ENCODE results near the gene JAZF1.

JAZF1 gene

GRCh38 chr7:28165261-28165660 is 15.3 kb downstream of the JAZF1 start:
- DNase-seq = no peak

GRCh38 chr7:28163949-28164348 is 16.6 kb downstream of the JAZF1 start:
- DNase-seq = no peak

GRCh38 chr7:28161331-28161730 is 19.3 kb downstream of the JAZF1 start:
- DNase-seq = no peak

GRCh38 chr7:28160551-28160991 is 20.0 kb downstream of the JAZF1 start:
- DNase-seq = no peak

- DNase-seq = no peak
These were observed 22.7 kb downstream of the JAZF1 start for GRCh38 chr7:28157831-28158416.

- DNase-seq = no peak
These were observed 23.4 kb downstream of the JAZF1 start for GRCh38 chr7:28157076-28157745.

GRCh38 chr7:28156401-28156800 is 24.2 kb downstream of the JAZF1 start:
- no peak for DNase-seq

- no peak for DNase-seq
These were observed 24.6 kb downstream of the JAZF1 start for GRCh38 chr7:28155964-28156363.

- DNase-seq = no peak
These were observed 25.5 kb downstream of the JAZF1 start for GRCh38 chr7:28155019-28155660.

GRCh38 chr7:28152594-28152993 is 28.0 kb downstream of the JAZF1 start:
- no peak for DNase-seq

- no peak for DNase-seq
These were observed 28.6 kb downstream of the JAZF1 start for GRCh38 chr7:28151965-28152364.

- no peak for DNase-seq
These were observed 31.1 kb downstream of the JAZF1 start for GRCh38 chr7:28149291-28150101.

GRCh38 chr7:28145931-28146330 is 34.7 kb downstream of the JAZF1 start:
- DNase-seq = no peak

- no peak for DNase-seq
These were observed 35.4 kb downstream of the JAZF1 start for GRCh38 chr7:28145090-28145626.

- no peak for DNase-seq
These were observed 36.3 kb downstream of the JAZF1 start for GRCh38 chr7:28144266-28144665.

- DNase-seq = no peak
These were observed 37.9 kb downstream of the JAZF1 start for GRCh38 chr7:28142650-28143049.

GRCh38 chr7:28140979-28141378 is 39.6 kb downstream of the JAZF1 start:
- no peak for DNase-seq

GRCh38 chr7:28138837-28139236 is 41.8 kb downstream of the JAZF1 start:
- DNase-seq = no peak

GRCh38 chr7:28137463-28137862 is 43.1 kb downstream of the JAZF1 start:
- DNase-seq = no peak

- no peak for DNase-seq
These were observed 43.7 kb downstream of the JAZF1 start for GRCh38 chr7:28136885-28137284.

GRCh38 chr7:28136420-28136819 is 44.2 kb downstream of the JAZF1 start:
- DNase-seq = no peak

GRCh38 chr7:28135760-28136159 is 44.8 kb downstream of the JAZF1 start:
- no peak for DNase-seq

GRCh38 chr7:28135315-28135714 is 45.3 kb downstream of the JAZF1 start:
- no peak for DNase-seq

Measured in activated CD8-positive, alpha-beta memory T cell treated with anti-CD3 and anti-CD28 coated beads, Interleukin-2, amount 50 U/mL, for 4 hours (primary cell).